PC-9 (cell line): ENCODE data around the gene MAP3K19.

Experiments used
- CTCF ChIP-seq: fragments of 200-600 bp; sonication (generic); conservative IDR thresholded peaks from 2 replicates; pipeline ENCODE4 v1.6.1; 2017; ENCODE audit warnings: mixed run types, antibody characterized with exemption, mild to moderate bottlenecking, moderate library complexity
- EZH2 ChIP-seq: fragments of 200-600 bp; sonication (generic); IDR thresholded peaks from 2 replicates; pipeline ENCODE4 v1.8.0; 2017; ENCODE audit warnings: antibody characterized with exemption, low read depth

DNA sequence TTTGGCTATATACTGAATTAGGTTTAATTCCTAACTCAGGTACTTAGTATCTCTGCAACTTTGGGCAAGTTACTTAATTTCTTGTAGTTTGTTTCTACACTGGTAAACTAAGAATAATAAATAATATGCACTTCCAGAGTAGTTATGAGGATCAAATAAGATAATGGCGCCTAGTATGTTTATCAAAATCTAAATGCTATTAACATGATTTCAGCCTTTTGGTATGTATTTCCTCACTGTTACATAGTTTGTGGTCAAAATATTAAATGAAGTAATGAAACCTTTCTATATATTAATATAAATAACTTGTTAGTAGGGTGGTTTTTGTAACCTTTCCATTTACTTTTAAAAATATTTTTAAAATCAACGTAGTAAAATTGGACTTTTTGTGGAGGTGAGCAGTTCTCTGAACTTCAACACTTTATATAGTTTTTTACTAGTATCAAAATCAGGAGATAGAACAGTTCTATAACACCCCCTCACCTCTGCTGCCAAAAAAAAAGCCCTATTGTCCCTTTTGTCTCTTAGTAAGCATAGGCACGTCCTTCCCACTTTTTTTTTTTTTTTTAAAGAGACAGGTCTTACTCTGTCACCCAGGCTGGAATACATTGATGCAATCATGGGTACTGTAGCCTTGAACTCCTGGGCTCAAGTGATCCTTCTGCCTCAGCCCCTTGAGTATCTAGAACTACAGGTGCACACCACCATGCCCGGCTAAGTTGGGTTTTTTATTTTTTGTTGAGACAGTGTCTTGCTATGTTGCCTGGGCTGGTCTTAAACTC is 49.6 kb upstream of the MAP3K19 start:
- TF ChIP-seq EZH2, result no peak
- no peak for TF ChIP-seq CTCF
